Neural cell (in vitro differentiated cells): ENCODE data around the gene RABEPK. TPM values are rescaled to one million over a fixed set of nuclear protein-coding genes. Genes with fewer than 3 reads are reported as not detected.

Experiments
- H2AFZ ChIP-seq: fragments of 200-600, 300-800 bp; sonication (generic), shearing (Covaris generic); 2 replicates; pipeline ENCODE4 v1.6.0; 2014; ENCODE audit warnings: low read depth, mild to moderate bottlenecking, antibody characterized with exemption, low read length, moderate library complexity
- H3F3A ChIP-seq: fragments of 200-600 bp; shearing (Covaris generic); 2 replicates; pipeline ENCODE4 v1.6.1; 2016; ENCODE audit warnings: mild to moderate bottlenecking, moderate library complexity, mixed read lengths, antibody characterized with exemption, low read length; ENCODE audit not compliant: insufficient read depth, poor library complexity, severe bottlenecking
- H3K27ac ChIP-seq: fragments of 200-600, 300-800 bp; sonication (generic), shearing (Covaris generic); 2 replicates; pipeline ENCODE4 v1.5.1; 2014; ENCODE audit warnings: mild to moderate bottlenecking, low read length, moderate library complexity
- H3K27me3 ChIP-seq: fragments of 300-800, 200-600 bp; sonication (generic), shearing (Covaris generic); 2 replicates; pipeline ENCODE4 v1.6.0; 2014; ENCODE audit warnings: mild to moderate bottlenecking, low read depth, low read length, moderate library complexity; ENCODE audit not compliant: insufficient read depth
- H3K36me3 ChIP-seq: fragments of 300-800, 200-600 bp; sonication (generic), shearing (Covaris generic); 2 replicates; pipeline ENCODE4 v1.5.1; 2014; ENCODE audit warnings: mild to moderate bottlenecking, antibody characterized with exemption, low read length, moderate library complexity; ENCODE audit not compliant: insufficient read depth
- H3K4me2 ChIP-seq: fragments of 300-800, 200-600 bp; sonication (generic), shearing (Covaris generic); 2 replicates; pipeline ENCODE4 v1.6.0; 2014; ENCODE audit warnings: mild to moderate bottlenecking, low read length
- H3K4me3 ChIP-seq: fragments of 300-800, 200-600 bp; sonication (generic), shearing (Covaris generic); 2 replicates; pipeline ENCODE4 v1.5.1; 2014; ENCODE audit warnings: mild to moderate bottlenecking, low read length, moderate library complexity
- H3K79me2 ChIP-seq: fragments of 200-600 bp; shearing (Covaris generic); replicated peaks from 2 replicates; pipeline ENCODE4 v1.6.0; 2014; ENCODE audit warnings: mild to moderate bottlenecking, low read length, moderate library complexity; ENCODE audit not compliant: insufficient read depth
- H3K9ac ChIP-seq: fragments of 300-800, 200-600 bp; sonication (generic), shearing (Covaris generic); 2 replicates; pipeline ENCODE4 v1.6.1; 2016; ENCODE audit warnings: mild to moderate bottlenecking, low read length, mixed read lengths
- H3K9me2 ChIP-seq: fragments of 200-600 bp; shearing (Covaris generic); 2 replicates; pipeline ENCODE4 v1.6.1; 2016; ENCODE audit warnings: mild to moderate bottlenecking, low read length, mixed read lengths; ENCODE audit not compliant: insufficient read depth
- H3K9me3 ChIP-seq: fragments of 200-600, 300-800 bp; sonication (generic), shearing (Covaris generic); 2 replicates; pipeline ENCODE4 v1.6.1; 2016; ENCODE audit warnings: mild to moderate bottlenecking, mixed run types, low read length, moderate library complexity, mixed read lengths
- H4K20me1 ChIP-seq: fragments of 200-600 bp; shearing (Covaris generic); 2 replicates; pipeline ENCODE4 v1.6.1; 2016; ENCODE audit warnings: mild to moderate bottlenecking, mixed run types; ENCODE audit not compliant: insufficient read depth
- CTCF ChIP-seq: fragments of 450-650 bp; IDR thresholded peaks from 2 replicates; pipeline ENCODE4 v1.5.1; 2014; ENCODE audit warnings: antibody characterized with exemption, mild to moderate bottlenecking, moderate library complexity; ENCODE audit not compliant: poor library complexity, severe bottlenecking
- EP300 ChIP-seq: fragments of 450-650 bp; conservative IDR thresholded peaks from 2 replicates; pipeline ENCODE4 v1.6.1; 2014; ENCODE audit warnings: antibody characterized with exemption, mild to moderate bottlenecking, moderate library complexity; ENCODE audit not compliant: poor library complexity, severe bottlenecking
- EZH2 ChIP-seq: fragments of 200-600, 300-800 bp; shearing (Covaris generic), sonication (generic); IDR thresholded peaks from 2 replicates; pipeline ENCODE4 v1.6.1; 2014; ENCODE audit warnings: antibody characterized with exemption, low read length, borderline replicate concordance, mild to moderate bottlenecking; ENCODE audit not compliant: insufficient read depth, poor library complexity, severe bottlenecking
- MXI1 ChIP-seq: fragments of 450-650 bp; conservative IDR thresholded peaks from 2 replicates; pipeline ENCODE4 v1.6.1; 2014; ENCODE audit warnings: antibody characterized with exemption, mild to moderate bottlenecking; ENCODE audit not compliant: poor library complexity, severe bottlenecking
- POLR2AphosphoS5 ChIP-seq: IDR thresholded peaks from 2 replicates; pipeline ENCODE4 v1.6.1; 2012
- RAD21 ChIP-seq: fragments of 450-650 bp; conservative IDR thresholded peaks from 2 replicates; pipeline ENCODE4 v1.6.1; 2014; ENCODE audit warnings: antibody characterized with exemption, mild to moderate bottlenecking, moderate library complexity
- REST ChIP-seq: IDR thresholded peaks from 2 replicates; pipeline ENCODE4 v1.6.1; 2012; ENCODE audit warnings: borderline replicate concordance
- SMC3 ChIP-seq: fragments of 450-650 bp; conservative IDR thresholded peaks from 2 replicates; pipeline ENCODE4 v1.6.1; 2014; ENCODE audit warnings: antibody characterized with exemption, mild to moderate bottlenecking, moderate library complexity; ENCODE audit not compliant: poor library complexity
- TAF1 ChIP-seq: IDR thresholded peaks from 2 replicates; pipeline ENCODE4 v1.6.1; 2012; ENCODE audit warnings: low read depth
- polyA plus RNA-seq: library from polyadenylated mRNA; depleted of rRNA; stranded (reverse); fragments of >200 nt; gene quantifications from 2 replicates; pipeline ENCODE4 v1.2.3, GENCODE V29; 2014

RABEPK gene
- polyA plus RNA-seq, 1 donor from 2014 or later: 58.2 TPM

GRCh38 chr9:125254231-125254630 lies 53.9 kb downstream of the RABEPK start:
- H3K36me3 ChIP-seq: no peaks in the 10 kb centered on the region
- H3F3A ChIP-seq: no peaks in the 10 kb centered on the region
- H3K79me2 ChIP-seq: no peaks in the 10 kb centered on the region
- no peaks in the 10 kb centered on the region for H3K27me3 ChIP-seq
- H3K9me2 ChIP-seq: no peaks in the 10 kb centered on the region
- H2AFZ ChIP-seq: no peak overlapping the region
- H4K20me1 ChIP-seq: no peaks in the 10 kb centered on the region
- H3K4me2 ChIP-seq: no peak overlapping the region
- no peaks in the 10 kb centered on the region for H3K9me3 ChIP-seq
- no peak for TF ChIP-seq TAF1
- no peak for TF ChIP-seq MXI1
- H3K27ac ChIP-seq: no peak overlapping the region
- no peak overlapping the region for H3K4me3 ChIP-seq
- no peak overlapping the region for H3K9ac ChIP-seq

- Histone ChIP-seq H4K20me1 (no peaks in the 10 kb centered on the region), H3K4me3 (no peak overlapping the region), H3F3A (no peaks in the 10 kb centered on the region), H2AFZ (no peak overlapping the region), H3K4me2 (no peak overlapping the region), H3K9ac (no peak overlapping the region), H3K27ac (no peak overlapping the region), H3K79me2 (no peaks in the 10 kb centered on the region), H3K36me3 (no peaks in the 10 kb centered on the region), H3K27me3 (no peaks in the 10 kb centered on the region), H3K9me3 (no peaks in the 10 kb centered on the region), H3K9me2 (no peaks in the 10 kb centered on the region)
- TF ChIP-seq TAF1: no peak
- peak; percentile 44 for TF ChIP-seq CTCF
- no peak for TF ChIP-seq MXI1
- no peak for TF ChIP-seq EZH2
- TF ChIP-seq REST: no peak
- TF ChIP-seq POLR2AphosphoS5: no peak
- TF ChIP-seq SMC3: peak; percentile 40
- TF ChIP-seq EP300: no peak
- TF ChIP-seq RAD21: peak; percentile 54
These were observed 55.5 kb downstream of the RABEPK start for GRCh38 chr9:125255781-125256391.
